GM12878 (cell line): Measurements from ENCODE around the gene CBX8. TPM values are rescaled to one million over a fixed set of nuclear protein-coding genes. Genes with fewer than 3 reads are reported as not detected.
A peak's percentile ranks its signal among the peaks of the same experiment; 100 is the strongest.

Experiments
- ATAC-seq: fragments of 200-7000 bp; cut with Tn5 transposase; 3 replicates; pipeline ENCODE4 v1.9.1; 2020; ENCODE audit warnings: mild to moderate bottlenecking, moderate library complexity
- BruUV-seq: library from RNA; stranded (reverse); fragments of 400-500 nt; replicated peaks from 2 replicates; lab custom pipeline; 2021; lab: Mats Ljungman, UMichigan
- CTCF ChIA-PET: fragments of 300-600 bp; sonication (Branson Sonifier 250); formaldehyde crosslinking; extraction: SDS; loops from one replicate; lab custom pipeline; 2021; ENCODE audit warnings: inconsistent platforms; lab: Yijun Ruan, JAX
- POLR2A ChIA-PET: fragments of 350-600 bp; formaldehyde crosslinking; extraction: SDS; loops from one replicate; lab custom pipeline; 2021; ENCODE audit warnings: inconsistent platforms; lab: Charles Lee
- RAD21 ChIA-PET: fragments of 300-600 bp; sonication (Branson Sonifier 250); formaldehyde crosslinking; loops from one replicate; lab custom pipeline; 2023; ENCODE audit warnings: antibody characterized with exemption; ENCODE audit not compliant: unreplicated experiment; lab: Charles Lee
- SMC1A ChIA-PET: fragments of 300-600 bp; sonication (Branson Sonifier 250); formaldehyde crosslinking; loops from one replicate; lab custom pipeline; 2023; ENCODE audit not compliant: unreplicated experiment, uncharacterized antibody; lab: Charles Lee
- DNase-seq: peaks from one replicate; pipeline ENCODE4 v3.0.0-alpha.2; 2011; ENCODE audit warnings: low read depth, low spot score
- FAIRE-seq: peaks from 3 replicates; lab custom pipeline; 2011; peaks lifted over from hg19 to GRCh38; lab: Jason Lieb, UNC
- H2AFZ ChIP-seq: 2 replicates; pipeline ENCODE4 v1.6.0; 2011; ENCODE audit warnings: low read depth, low read length, control low read depth; ENCODE audit not compliant: control insufficient read depth
- H3K27ac ChIP-seq: 2 replicates; pipeline ENCODE4 v1.5.1; 2011; ENCODE audit warnings: control low read depth; ENCODE audit not compliant: control insufficient read depth, insufficient read depth
- H3K27me3 ChIP-seq, 2 experiments: replicated peaks in 1 of 2; 2 replicates each; pipeline versions ENCODE4 v1.6.0 to v1.6.1; 2011; ENCODE audit warnings: low read length in 1 of 2; ENCODE audit not compliant: control insufficient read depth in 2 of 2, insufficient read depth in 2 of 2
- H3K36me3 ChIP-seq, 2 experiments: 2 replicates each; pipeline ENCODE4 v1.5.1; 2011; ENCODE audit warnings: low read length in 1 of 2; ENCODE audit not compliant: control insufficient read depth in 2 of 2, insufficient read depth in 2 of 2
- H3K4me1 ChIP-seq: 2 replicates; pipeline ENCODE4 v1.6.1; 2011; ENCODE audit warnings: mild to moderate bottlenecking, low read length, moderate library complexity, mixed read lengths; ENCODE audit not compliant: control insufficient read depth, insufficient read depth
- H3K4me2 ChIP-seq: 2 replicates; pipeline ENCODE4 v1.6.0; 2011; ENCODE audit warnings: control low read depth; ENCODE audit not compliant: control insufficient read depth, insufficient read depth
- H3K4me3 ChIP-seq: fragments of 200-600 bp; sonication (generic); 2 replicates; pipeline ENCODE4 v1.5.1; 2016
- H3K79me2 ChIP-seq: 2 replicates; pipeline ENCODE4 v1.6.0; 2011; ENCODE audit warnings: low read length; ENCODE audit not compliant: control insufficient read depth, insufficient read depth
- H3K9ac ChIP-seq: 2 replicates; pipeline ENCODE4 v1.8.0; 2011; ENCODE audit warnings: low read length, control low read depth, mixed read lengths; ENCODE audit not compliant: control insufficient read depth, insufficient read depth
- H3K9me3 ChIP-seq: replicated peaks from 3 replicates; pipeline ENCODE4 v1.5.1; 2011; ENCODE audit warnings: mild to moderate bottlenecking, low read length; ENCODE audit not compliant: control insufficient read depth, insufficient read depth
- H4K20me1 ChIP-seq: 2 replicates; pipeline ENCODE4 v1.6.0; 2011; ENCODE audit not compliant: control insufficient read depth, insufficient read depth
- EP300 ChIP-seq, 2 experiments: fragments of 150-350 bp in 1 of 2; IDR thresholded peaks; 2 replicates each; pipeline ENCODE4 v1.6.1; 2011 to 2012; ENCODE audit warnings: low read depth in 2 of 2, low read length in 2 of 2, borderline replicate concordance in 1 of 2, improper control_type of control experiment in 1 of 2, inconsistent platforms in 1 of 2; ENCODE audit not compliant: control insufficient read depth in 1 of 2
- KLF5 ChIP-seq: fragments of 450-650 bp; IDR thresholded peaks from 2 replicates; pipeline ENCODE4 v1.6.1; 2014; ENCODE audit warnings: mild to moderate bottlenecking; ENCODE audit not compliant: partially characterized antibody
- PAX8 ChIP-seq: fragments of 450-650 bp; IDR thresholded peaks from 2 replicates; pipeline ENCODE4 v1.6.1; 2017; ENCODE audit warnings: mild to moderate bottlenecking, moderate library complexity
- POLR2A ChIP-seq: IDR thresholded peaks from 2 replicates; pipeline ENCODE4 v1.6.1; 2011; ENCODE audit warnings: low read depth, mild to moderate bottlenecking, low read length
- RAD51 ChIP-seq: fragments of 450-650 bp; IDR thresholded peaks from 2 replicates; pipeline ENCODE4 v1.6.1; 2016; ENCODE audit warnings: moderate library complexity, mild to moderate bottlenecking, inconsistent platforms
- WGBS: methylation state at CpG from one replicate; pipeline ENCODE4 v1.1.6; 2016; ENCODE audit warnings: low lambda C conversion rate; ENCODE audit not compliant: insufficient replicate concordance, insufficient coverage; ENCODE audit errors: missing lambda C conversion rate; 5-methylcytosine and 5-hydroxymethylcytosine counted together
- in situ Hi-C: fragments of 300-500 bp; cut with MboI; formaldehyde crosslinking; loops from 9 replicates; pipeline ENCODE4 v1.14.3; 2018; ENCODE audit warnings: mixed read lengths
- intact Hi-C: fragments of 100-400 bp; cut with micrococcal nuclease; formaldehyde crosslinking; loops from one replicate; pipeline ENCODE4 v1.14.2; 2022; ENCODE audit not compliant: unreplicated experiment
- polyA plus RNA-seq, 11 experiments: library from polyadenylated mRNA; depleted of rRNA in 4 of 11; unstranded in 6 of 11; stranded (reverse) in 5 of 11; fragments of >200 nt; fragmentation: Nextera tagmentation in 4 of 11; fragmentation: Illumina TruSeq in 1 of 11; extraction: Ambion mirVana in 4 of 11; extraction: Trizol in 1 of 11; gene quantifications; 1 replicate in 1 of 11; 2 replicates in 10 of 11; pipeline versions ENCODE4 v1.2.1 to v1.2.3, GENCODE V29; 2011 to 2016; ENCODE audit warnings: inconsistent platforms in 2 of 11, missing spikeins in 2 of 11, low read depth in 1 of 11
- total RNA-seq, 4 experiments: library from RNA; depleted of rRNA in 3 of 4; stranded (reverse); fragments of >200 nt in 3 of 4; fragmentation: Illumina TruSeq in 1 of 4; extraction: Trizol in 1 of 4; gene quantifications; 2 replicates each; pipeline versions ENCODE4 v1.2.1 to v1.2.3, GENCODE V29; 2013 to 2021
- TF ChIP-seq, protein P1 (sequence below): IDR thresholded peaks from 2 replicates; pipeline ENCODE4 v1.6.1; 2012; ENCODE audit warnings: low read depth, low read length, improper control_type of control experiment
- TF ChIP-seq, protein P2 (sequence below): fragments of 450-650 bp; IDR thresholded peaks from 2 replicates; pipeline ENCODE4 v1.6.1; 2016; ENCODE audit warnings: mild to moderate bottlenecking

Gene CBX8
- total and polyA plus RNA-seq, 10 of the 15 experiments (the other 5 are each of a cell fraction or from before 2014, with no cell fraction given): 0.03 to 6.7 (median 1.9) TPM

DNA sequence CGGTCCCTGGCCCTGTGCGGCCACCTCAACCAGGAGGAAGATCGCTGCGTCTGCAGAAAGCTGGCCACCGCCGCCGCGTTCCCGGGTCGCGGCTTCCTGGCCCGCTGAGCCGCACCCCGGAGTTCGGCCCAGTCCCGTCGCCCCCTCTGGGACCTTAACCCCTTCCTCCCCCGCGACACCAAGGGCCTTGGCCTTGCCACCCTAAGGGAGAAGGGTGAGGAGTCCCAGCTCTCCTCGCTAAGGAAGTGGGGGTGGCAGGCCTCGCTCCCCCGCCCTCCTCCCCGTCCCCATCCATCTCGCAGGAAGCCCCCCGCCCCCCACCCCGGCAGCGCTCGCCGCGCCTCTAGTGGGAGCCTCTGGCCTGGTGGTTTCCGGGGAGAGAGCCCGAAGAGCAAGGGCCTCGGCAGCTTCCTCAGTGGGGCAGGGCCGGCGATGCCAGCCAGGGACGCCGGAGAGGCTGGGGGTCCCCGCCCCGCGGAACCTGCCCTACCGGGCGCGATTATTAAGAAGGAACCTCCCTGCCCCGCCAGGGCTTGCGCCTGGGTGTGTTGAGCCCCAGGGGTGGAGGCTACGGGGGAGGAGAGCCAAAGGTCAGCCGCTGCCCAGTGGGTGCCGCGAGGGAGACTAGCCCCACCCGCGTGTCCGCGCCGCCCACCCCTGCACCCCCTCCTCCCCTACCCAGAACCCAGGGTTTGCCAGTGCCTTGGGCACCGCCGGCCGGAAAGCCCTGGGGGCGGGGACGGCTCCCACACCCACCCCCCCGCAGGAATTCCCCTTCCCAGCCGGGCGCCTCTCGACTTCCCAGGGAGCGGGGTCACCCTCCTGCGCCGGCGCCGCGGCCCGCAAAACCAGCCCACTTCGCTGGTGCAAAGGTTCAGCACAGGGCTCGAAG lies 35.6 kb upstream of the CBX8 start:
- 62% methylated on average over 39 of the region's 72 CpGs for WGBS
- H3K27me3 ChIP-seq: no peaks in the 10 kb centered on the region
- DNase-seq (no peak), ATAC-seq (no peak)
- H3K4me2 ChIP-seq: no peak overlapping the region
- ChIA-PET SMC1A (interaction anchor here (0.6 to 0.8 kb wide), 2 partner anchors 13 to 24 kb away, joined by 3 to 4 read pairs; no protein-coding TSS in a partner anchor), CTCF (interaction anchor here (0.6 to 1.2 kb wide), 4 partner anchors 22 to 133 kb away, joined by 3 to 5 read pairs (median 3); no protein-coding TSS in a partner anchor)
- H3K27ac ChIP-seq: no peak overlapping the region
- H3K79me2 ChIP-seq: peaks cover 13% of the 10 kb centered on the region
- no peak overlapping the region for H2AFZ ChIP-seq
- TF ChIP-seq, protein P1, sequence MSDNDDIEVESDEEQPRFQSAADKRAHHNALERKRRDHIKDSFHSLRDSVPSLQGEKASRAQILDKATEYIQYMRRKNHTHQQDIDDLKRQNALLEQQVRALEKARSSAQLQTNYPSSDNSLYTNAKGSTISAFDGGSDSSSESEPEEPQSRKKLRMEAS: no peak
- TF ChIP-seq POLR2A (peak; percentile 60), PAX8 (no peak), KLF5 (no peak), EP300 (IDR thresholded peaks at IDR 0.05; ENCODE audit: borderline replicate concordance in 1 of 2, control insufficient read depth in 1 of 2, low read depth in 2 of 2, low read length in 2 of 2) (no peak), RAD51 (no peak)
- TF ChIP-seq, protein P2, sequence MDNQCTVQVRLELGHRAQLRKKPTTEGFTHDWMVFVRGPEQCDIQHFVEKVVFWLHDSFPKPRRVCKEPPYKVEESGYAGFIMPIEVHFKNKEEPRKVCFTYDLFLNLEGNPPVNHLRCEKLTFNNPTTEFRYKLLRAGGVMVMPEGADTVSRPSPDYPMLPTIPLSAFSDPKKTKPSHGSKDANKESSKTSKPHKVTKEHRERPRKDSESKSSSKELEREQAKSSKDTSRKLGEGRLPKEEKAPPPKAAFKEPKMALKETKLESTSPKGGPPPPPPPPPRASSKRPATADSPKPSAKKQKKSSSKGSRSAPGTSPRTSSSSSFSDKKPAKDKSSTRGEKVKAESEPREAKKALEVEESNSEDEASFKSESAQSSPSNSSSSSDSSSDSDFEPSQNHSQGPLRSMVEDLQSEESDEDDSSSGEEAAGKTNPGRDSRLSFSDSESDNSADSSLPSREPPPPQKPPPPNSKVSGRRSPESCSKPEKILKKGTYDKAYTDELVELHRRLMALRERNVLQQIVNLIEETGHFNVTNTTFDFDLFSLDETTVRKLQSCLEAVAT: no peak
- TF ChIP-seq, all 136 proteins: peak for 1
- Histone ChIP-seq H4K20me1 (0 out of 2 replicates have a peak, but pooled peaks cover 5% of the 10 kb centered on the region), H3K9me3 (no peaks in the 10 kb centered on the region), H3K36me3 (peaks cover 0 to 17% of the 10 kb centered on the region in 2 experiments; a peak in 2 of 4 replicates), H3K9ac (no peak overlapping the region), H3K4me1 (peaks cover 13% of the 10 kb centered on the region), H3K4me3 (no peak overlapping the region)
- RAD21 ChIA-PET: no interaction called here
- POLR2A ChIA-PET: interaction anchor here (0.5 to 0.6 kb wide), 3 partner anchors 11 to 966 kb away, joined by 3 to 5 read pairs (median 4); no protein-coding TSS in a partner anchor
- no peak for FAIRE-seq
- BruUV-seq: no TSS peak
- in situ Hi-C loops: no loop called here
- intact Hi-C loops: no loop called here
